ENCODE data around the gene TRPM8.

Gene TRPM8

DNA sequence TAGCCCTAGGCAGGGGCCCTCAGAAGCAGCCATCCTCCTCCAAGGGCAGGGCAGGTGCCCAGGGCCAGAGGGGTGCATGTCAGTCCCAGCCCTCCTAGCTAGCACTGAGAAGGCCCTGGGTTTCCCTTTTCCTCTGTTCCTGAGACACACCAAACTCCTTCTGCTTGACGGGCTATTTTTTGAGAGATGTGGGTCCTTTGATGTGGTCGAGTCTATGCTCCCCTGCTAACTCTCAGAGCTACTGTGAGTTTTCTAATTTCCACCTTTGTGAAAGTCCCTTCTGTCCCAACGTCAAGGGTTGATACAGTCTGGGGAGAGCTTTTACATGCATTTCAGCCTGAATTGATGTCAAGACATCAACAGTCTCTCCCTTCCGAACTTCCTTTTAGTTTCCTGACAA is 51.4 kb downstream of the TRPM8 start:
- TF ChIP-seq EGR1 (IDR thresholded peaks at IDR 0.05): no peak
- no peak for TF ChIP-seq CEBPB (IDR thresholded peaks at IDR 0.05)
- no peak for TF ChIP-seq TEAD4 (IDR thresholded peaks at IDR 0.05)
- TF ChIP-seq TAF1 (IDR thresholded peaks at IDR 0.05; ENCODE audit: low read depth): no peak
- TF ChIP-seq, protein P1, sequence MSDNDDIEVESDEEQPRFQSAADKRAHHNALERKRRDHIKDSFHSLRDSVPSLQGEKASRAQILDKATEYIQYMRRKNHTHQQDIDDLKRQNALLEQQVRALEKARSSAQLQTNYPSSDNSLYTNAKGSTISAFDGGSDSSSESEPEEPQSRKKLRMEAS (IDR thresholded peaks at IDR 0.05): no peak
- TF ChIP-seq FOXM1 (IDR thresholded peaks at IDR 0.05; ENCODE audit: borderline replicate concordance, low read depth): no peak
- no peak for TF ChIP-seq YY1 (IDR thresholded peaks at IDR 0.05; ENCODE audit: low read depth)
- no peak for TF ChIP-seq CREB1 (IDR thresholded peaks at IDR 0.05; ENCODE audit: low read depth)
- TF ChIP-seq, protein P2, sequence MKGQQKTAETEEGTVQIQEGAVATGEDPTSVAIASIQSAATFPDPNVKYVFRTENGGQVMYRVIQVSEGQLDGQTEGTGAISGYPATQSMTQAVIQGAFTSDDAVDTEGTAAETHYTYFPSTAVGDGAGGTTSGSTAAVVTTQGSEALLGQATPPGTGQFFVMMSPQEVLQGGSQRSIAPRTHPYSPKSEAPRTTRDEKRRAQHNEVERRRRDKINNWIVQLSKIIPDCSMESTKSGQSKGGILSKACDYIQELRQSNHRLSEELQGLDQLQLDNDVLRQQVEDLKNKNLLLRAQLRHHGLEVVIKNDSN (IDR thresholded peaks at IDR 0.05): no peak
- no peak for TF ChIP-seq EP300 (IDR thresholded peaks at IDR 0.05; ENCODE audit: borderline replicate concordance)
- TF ChIP-seq, protein P3, sequence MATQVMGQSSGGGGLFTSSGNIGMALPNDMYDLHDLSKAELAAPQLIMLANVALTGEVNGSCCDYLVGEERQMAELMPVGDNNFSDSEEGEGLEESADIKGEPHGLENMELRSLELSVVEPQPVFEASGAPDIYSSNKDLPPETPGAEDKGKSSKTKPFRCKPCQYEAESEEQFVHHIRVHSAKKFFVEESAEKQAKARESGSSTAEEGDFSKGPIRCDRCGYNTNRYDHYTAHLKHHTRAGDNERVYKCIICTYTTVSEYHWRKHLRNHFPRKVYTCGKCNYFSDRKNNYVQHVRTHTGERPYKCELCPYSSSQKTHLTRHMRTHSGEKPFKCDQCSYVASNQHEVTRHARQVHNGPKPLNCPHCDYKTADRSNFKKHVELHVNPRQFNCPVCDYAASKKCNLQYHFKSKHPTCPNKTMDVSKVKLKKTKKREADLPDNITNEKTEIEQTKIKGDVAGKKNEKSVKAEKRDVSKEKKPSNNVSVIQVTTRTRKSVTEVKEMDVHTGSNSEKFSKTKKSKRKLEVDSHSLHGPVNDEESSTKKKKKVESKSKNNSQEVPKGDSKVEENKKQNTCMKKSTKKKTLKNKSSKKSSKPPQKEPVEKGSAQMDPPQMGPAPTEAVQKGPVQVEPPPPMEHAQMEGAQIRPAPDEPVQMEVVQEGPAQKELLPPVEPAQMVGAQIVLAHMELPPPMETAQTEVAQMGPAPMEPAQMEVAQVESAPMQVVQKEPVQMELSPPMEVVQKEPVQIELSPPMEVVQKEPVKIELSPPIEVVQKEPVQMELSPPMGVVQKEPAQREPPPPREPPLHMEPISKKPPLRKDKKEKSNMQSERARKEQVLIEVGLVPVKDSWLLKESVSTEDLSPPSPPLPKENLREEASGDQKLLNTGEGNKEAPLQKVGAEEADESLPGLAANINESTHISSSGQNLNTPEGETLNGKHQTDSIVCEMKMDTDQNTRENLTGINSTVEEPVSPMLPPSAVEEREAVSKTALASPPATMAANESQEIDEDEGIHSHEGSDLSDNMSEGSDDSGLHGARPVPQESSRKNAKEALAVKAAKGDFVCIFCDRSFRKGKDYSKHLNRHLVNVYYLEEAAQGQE (IDR thresholded peaks at IDR 0.05; ENCODE audit: low read depth): no peak
- TF ChIP-seq NFIC (IDR thresholded peaks at IDR 0.05): no peak
- TF ChIP-seq RAD21 (IDR thresholded peaks at IDR 0.05; ENCODE audit: low read depth): no peak
- no peak for TF ChIP-seq TCF12 (IDR thresholded peaks at IDR 0.05; ENCODE audit: low read depth)
- no peak for TF ChIP-seq ZBTB7A (IDR thresholded peaks at IDR 0.05; ENCODE audit: low read depth)

GRCh38 chr2:233972941-233973575 is 55.9 kb downstream of the TRPM8 start:
- TF ChIP-seq, protein P3 (IDR thresholded peaks at IDR 0.05; ENCODE audit: low read depth): no peak
- no peak for TF ChIP-seq ZBTB7A (IDR thresholded peaks at IDR 0.05; ENCODE audit: low read depth)
- TF ChIP-seq NFIC (IDR thresholded peaks at IDR 0.05): no peak
- no peak for TF ChIP-seq EGR1 (IDR thresholded peaks at IDR 0.05)
- no peak for TF ChIP-seq CREB1 (IDR thresholded peaks at IDR 0.05; ENCODE audit: low read depth)
- no peak for TF ChIP-seq RAD21 (IDR thresholded peaks at IDR 0.05; ENCODE audit: low read depth)
- no peak for TF ChIP-seq TEAD4 (IDR thresholded peaks at IDR 0.05)
- TF ChIP-seq YY1 (IDR thresholded peaks at IDR 0.05; ENCODE audit: low read depth): no peak
- TF ChIP-seq TAF1 (IDR thresholded peaks at IDR 0.05; ENCODE audit: low read depth): no peak
- no peak for TF ChIP-seq TCF12 (IDR thresholded peaks at IDR 0.05; ENCODE audit: low read depth)
- TF ChIP-seq FOXM1 (IDR thresholded peaks at IDR 0.05; ENCODE audit: borderline replicate concordance, low read depth): no peak
- no peak for TF ChIP-seq EP300 (IDR thresholded peaks at IDR 0.05; ENCODE audit: borderline replicate concordance)
- TF ChIP-seq, protein P2 (IDR thresholded peaks at IDR 0.05): no peak
- TF ChIP-seq, protein P1 (IDR thresholded peaks at IDR 0.05): no peak
- TF ChIP-seq CEBPB (IDR thresholded peaks at IDR 0.05): no peak

GRCh38 chr2:233973786-233974185 is 56.6 kb downstream of the TRPM8 start:
- TF ChIP-seq CEBPB (IDR thresholded peaks at IDR 0.05): no peak
- TF ChIP-seq, protein P3 (IDR thresholded peaks at IDR 0.05; ENCODE audit: low read depth): no peak
- no peak for TF ChIP-seq FOXM1 (IDR thresholded peaks at IDR 0.05; ENCODE audit: borderline replicate concordance, low read depth)
- no peak for TF ChIP-seq ZBTB7A (IDR thresholded peaks at IDR 0.05; ENCODE audit: low read depth)
- no peak for TF ChIP-seq TCF12 (IDR thresholded peaks at IDR 0.05; ENCODE audit: low read depth)
- TF ChIP-seq TEAD4 (IDR thresholded peaks at IDR 0.05): no peak
- no peak for TF ChIP-seq YY1 (IDR thresholded peaks at IDR 0.05; ENCODE audit: low read depth)
- TF ChIP-seq EP300 (IDR thresholded peaks at IDR 0.05; ENCODE audit: borderline replicate concordance): no peak
- no peak for TF ChIP-seq TAF1 (IDR thresholded peaks at IDR 0.05; ENCODE audit: low read depth)
- TF ChIP-seq, protein P1 (IDR thresholded peaks at IDR 0.05): no peak
- no peak for TF ChIP-seq NFIC (IDR thresholded peaks at IDR 0.05)
- TF ChIP-seq RAD21 (IDR thresholded peaks at IDR 0.05; ENCODE audit: low read depth): no peak
